ENCODE measurements around the gene TRPC3.

Gene TRPC3

GRCh38 chr4:121876070-121876469 is 75.8 kb downstream of the TRPC3 start:
- no peak for DNase-seq

- DNase-seq, result no peak
These were observed 76.2 kb downstream of the TRPC3 start for GRCh38 chr4:121875652-121876051.

- DNase-seq, result no peak
These were observed 78.3 kb downstream of the TRPC3 start for GRCh38 chr4:121873604-121874003.

- peak; percentile 59 to 99 (median 94) for DNase-seq
These were observed 81.7 kb downstream of the TRPC3 start, which contains the start of gene BBS7 for GRCh38 chr4:121869841-121870822. Gene BBS7 (minus strand): TSS chr4:121870474. CDS start chr4:121870313, 161 bp downstream.

- no peak for DNase-seq
These were observed 88.1 kb downstream of the TRPC3 start for GRCh38 chr4:121863799-121864198.

- DNase-seq, result no peak
These were observed 90.4 kb downstream of the TRPC3 start for GRCh38 chr4:121861426-121861825.

- no peak for DNase-seq
These were observed 91.7 kb downstream of the TRPC3 start for GRCh38 chr4:121860121-121860520.

- DNase-seq, result no peak
These were observed 100.5 kb downstream of the TRPC3 start for GRCh38 chr4:121851354-121851753.

GRCh38 chr4:121846662-121847061 is 105.2 kb downstream of the TRPC3 start:
- DNase-seq, result no peak

- no peak for DNase-seq
These were observed 109.0 kb downstream of the TRPC3 start for GRCh38 chr4:121842862-121843261.

- DNase-seq, result no peak
These were observed 113.7 kb downstream of the TRPC3 start for GRCh38 chr4:121838136-121838535.

- DNase-seq, result no peak
These were observed 122.3 kb downstream of the TRPC3 start for GRCh38 chr4:121829511-121829910.

Data from nucleus accumbens (tissue), 56 donors.